ENCODE data around the gene GNAI3.

DNA sequence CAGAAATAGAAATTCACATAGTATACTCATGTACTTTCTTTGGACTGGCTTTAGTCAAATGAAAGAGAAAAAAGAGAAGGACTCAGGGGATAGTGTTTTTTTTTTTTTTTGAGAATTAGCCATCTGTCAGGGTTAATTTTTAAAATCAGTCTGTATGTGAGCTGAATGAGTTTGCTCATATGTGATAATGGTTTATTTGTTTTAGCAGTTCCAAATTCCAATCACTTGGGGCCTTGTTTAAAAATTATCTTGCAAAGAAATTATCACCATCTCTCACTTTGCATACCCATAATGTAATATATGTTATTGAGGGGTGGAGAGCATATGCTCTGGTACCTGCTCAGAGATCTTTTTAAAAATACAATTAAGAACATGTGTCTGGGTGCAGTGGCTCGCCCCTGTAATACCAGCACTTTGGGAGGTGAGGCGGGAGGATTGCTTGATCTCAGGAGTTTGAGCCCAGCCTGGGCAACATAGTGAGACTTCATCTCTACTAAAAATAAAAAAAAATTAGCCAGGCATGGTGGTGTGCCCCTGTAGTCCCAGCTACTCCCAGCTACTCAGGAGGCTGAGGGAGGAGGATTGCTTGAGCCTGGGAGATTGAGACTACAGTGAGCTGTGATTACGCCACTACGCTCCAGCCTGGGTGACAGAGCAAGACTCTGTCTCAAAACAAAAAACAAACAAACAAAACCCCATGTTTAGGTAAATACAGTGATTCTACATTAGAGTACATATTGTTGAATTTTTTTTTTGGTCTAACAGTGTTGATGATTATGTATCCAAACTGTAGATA lies 19.7 kb downstream of the GNAI3 start:
- TF ChIP-seq, protein P1, sequence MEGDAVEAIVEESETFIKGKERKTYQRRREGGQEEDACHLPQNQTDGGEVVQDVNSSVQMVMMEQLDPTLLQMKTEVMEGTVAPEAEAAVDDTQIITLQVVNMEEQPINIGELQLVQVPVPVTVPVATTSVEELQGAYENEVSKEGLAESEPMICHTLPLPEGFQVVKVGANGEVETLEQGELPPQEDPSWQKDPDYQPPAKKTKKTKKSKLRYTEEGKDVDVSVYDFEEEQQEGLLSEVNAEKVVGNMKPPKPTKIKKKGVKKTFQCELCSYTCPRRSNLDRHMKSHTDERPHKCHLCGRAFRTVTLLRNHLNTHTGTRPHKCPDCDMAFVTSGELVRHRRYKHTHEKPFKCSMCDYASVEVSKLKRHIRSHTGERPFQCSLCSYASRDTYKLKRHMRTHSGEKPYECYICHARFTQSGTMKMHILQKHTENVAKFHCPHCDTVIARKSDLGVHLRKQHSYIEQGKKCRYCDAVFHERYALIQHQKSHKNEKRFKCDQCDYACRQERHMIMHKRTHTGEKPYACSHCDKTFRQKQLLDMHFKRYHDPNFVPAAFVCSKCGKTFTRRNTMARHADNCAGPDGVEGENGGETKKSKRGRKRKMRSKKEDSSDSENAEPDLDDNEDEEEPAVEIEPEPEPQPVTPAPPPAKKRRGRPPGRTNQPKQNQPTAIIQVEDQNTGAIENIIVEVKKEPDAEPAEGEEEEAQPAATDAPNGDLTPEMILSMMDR (IDR thresholded peaks at IDR 0.05): no peak
- TF ChIP-seq POLR2A (IDR thresholded peaks at IDR 0.05): no peak

All from thyroid gland (tissue), 4 donors.